ENCODE results near the gene PDE8A.

PDE8A gene

GRCh38 chr15:85116494-85116893 is 134.8 kb downstream of the PDE8A start:
- no peak for FAIRE-seq
- DNase-seq (ENCODE audit: insufficient read length, low spot score): no peak

GRCh38 chr15:85116925-85117646 is 135.4 kb downstream of the PDE8A start:
- peak; percentile 26 for FAIRE-seq

GRCh38 chr15:85118173-85118572 is 136.5 kb downstream of the PDE8A start:
- DNase-seq (ENCODE audit: insufficient read length, low spot score): no peak

More at GRCh38 chr15:85116925-85117646, 135.4 kb downstream of the PDE8A start:
- no peak for DNase-seq (ENCODE audit: insufficient read length, low spot score)

GRCh38 chr15:85118581-85118980 is 136.9 kb downstream of the PDE8A start:
- no peak for FAIRE-seq
- no peak for DNase-seq (ENCODE audit: insufficient read length, low spot score)

More at GRCh38 chr15:85118173-85118572, 136.5 kb downstream of the PDE8A start:
- FAIRE-seq: no peak

- no peak for FAIRE-seq
Measured at GRCh38 chr15:85120351-85121113, 138.9 kb downstream of the PDE8A start.

GRCh38 chr15:85124173-85124572 is 142.5 kb downstream of the PDE8A start:
- FAIRE-seq (no peak), DNase-seq (ENCODE audit: insufficient read length, low spot score) (no peak)

More at GRCh38 chr15:85120351-85121113, 138.9 kb downstream of the PDE8A start:
- DNase-seq (ENCODE audit: insufficient read length, low spot score): no peak

GRCh38 chr15:85125056-85125661 is 143.5 kb downstream of the PDE8A start:
- FAIRE-seq (no peak), DNase-seq (ENCODE audit: insufficient read length, low spot score) (no peak)

GRCh38 chr15:85128621-85129020 is 147.0 kb downstream of the PDE8A start:
- FAIRE-seq (no peak), DNase-seq (ENCODE audit: insufficient read length, low spot score) (no peak)

GRCh38 chr15:85129881-85130280 is 148.2 kb downstream of the PDE8A start:
- DNase-seq (ENCODE audit: insufficient read length, low spot score): no peak
- no peak for FAIRE-seq

GRCh38 chr15:85131915-85132314 is 150.3 kb downstream of the PDE8A start:
- DNase-seq (ENCODE audit: insufficient read length, low spot score) (no peak), FAIRE-seq (no peak)

- no peak for DNase-seq (ENCODE audit: insufficient read length, low spot score)
- FAIRE-seq: no peak
Measured at GRCh38 chr15:85133709-85134108, 152.1 kb downstream of the PDE8A start.

GRCh38 chr15:85137489-85138168 is 156.0 kb downstream of the PDE8A start:
- FAIRE-seq (no peak), DNase-seq (ENCODE audit: insufficient read length, low spot score) (no peak)

GRCh38 chr15:85139391-85139790 is 157.7 kb downstream of the PDE8A start:
- FAIRE-seq (no peak), DNase-seq (ENCODE audit: insufficient read length, low spot score) (no peak)

- FAIRE-seq (no peak), DNase-seq (ENCODE audit: insufficient read length, low spot score) (no peak)
Measured at GRCh38 chr15:85141726-85142125, 160.1 kb downstream of the PDE8A start.

- FAIRE-seq (no peak), DNase-seq (ENCODE audit: insufficient read length, low spot score) (no peak)
Measured at GRCh38 chr15:85142312-85142711, 160.7 kb downstream of the PDE8A start.

GRCh38 chr15:85149465-85150129 is 167.9 kb downstream of the PDE8A start:
- FAIRE-seq (no peak), DNase-seq (ENCODE audit: insufficient read length, low spot score) (no peak)

GRCh38 chr15:85150130-85150480 is 168.4 kb downstream of the PDE8A start:
- DNase-seq (ENCODE audit: insufficient read length, low spot score) (no peak), FAIRE-seq (no peak)

GRCh38 chr15:85151145-85151544 is 169.5 kb downstream of the PDE8A start:
- no peak for DNase-seq (ENCODE audit: insufficient read length, low spot score)

GRCh38 chr15:85151861-85152260 is 170.2 kb downstream of the PDE8A start:
- DNase-seq (ENCODE audit: insufficient read length, low spot score): no peak
- no peak for FAIRE-seq

More at GRCh38 chr15:85151145-85151544, 169.5 kb downstream of the PDE8A start:
- FAIRE-seq: no peak

- FAIRE-seq (no peak), DNase-seq (ENCODE audit: insufficient read length, low spot score) (no peak)
Measured at GRCh38 chr15:85154061-85154460, 172.4 kb downstream of the PDE8A start.

Data from GM19239 (cell line).